NCI-H774 (cell line): Measurements from ENCODE around the gene DECR2.
"Not testable (repeated sequence)": the region's sequence is repeated elsewhere in the genome, so short reads cannot be mapped to it uniquely, and the experiment has no call there.

Source experiments
- DNase-seq: peaks from one replicate; lab custom pipeline; 2025; lab: John Stamatoyannopoulos, UW

DECR2 gene

GRCh38 chr16:401468-402348 lies at the start of gene DECR2:
Gene DECR2 (plus strand): TSS chr16:401885. CDS start chr16:401964, 79 bp downstream.
- DNase-seq = peak; percentile 68

- peak; percentile 95 for DNase-seq
These were observed 48.9 kb upstream of the DECR2 start, which contains the start of gene AXIN1 for GRCh38 chr16:352547-353403. Gene AXIN1 (minus strand): TSS chr16:352723. CDS start chr16:347025, 5,698 bp downstream.

- no peak for DNase-seq
These were observed 48.0 kb upstream of the DECR2 start for GRCh38 chr16:353404-354290.

GRCh38 chr16:354291-354881 lies 47.3 kb upstream of the DECR2 start:
- DNase-seq = no peak

GRCh38 chr16:354971-355461 lies 46.7 kb upstream of the DECR2 start:
- no peak for DNase-seq

GRCh38 chr16:356741-357140 lies 44.9 kb upstream of the DECR2 start:
- no peak for DNase-seq

GRCh38 chr16:359067-359763 lies 42.5 kb upstream of the DECR2 start:
- no peak for DNase-seq

GRCh38 chr16:359871-360697 lies 41.6 kb upstream of the DECR2 start:
- DNase-seq = no peak

GRCh38 chr16:360698-361336 lies 40.9 kb upstream of the DECR2 start:
- no peak for DNase-seq

- peak; percentile 9 for DNase-seq
These were observed 40.3 kb upstream of the DECR2 start for GRCh38 chr16:361341-361871.

- DNase-seq = peak; percentile 48
These were observed 39.6 kb upstream of the DECR2 start for GRCh38 chr16:361872-362701.

- DNase-seq = not testable (repeated sequence)
These were observed 39.0 kb upstream of the DECR2 start for GRCh38 chr16:362702-362999.

GRCh38 chr16:363110-363765 lies 38.4 kb upstream of the DECR2 start:
- no peak for DNase-seq

- no peak for DNase-seq
These were observed 37.8 kb upstream of the DECR2 start for GRCh38 chr16:363766-364490.

- no peak for DNase-seq
These were observed 36.8 kb upstream of the DECR2 start for GRCh38 chr16:364595-365491.

- no peak for DNase-seq
These were observed 35.2 kb upstream of the DECR2 start for GRCh38 chr16:366476-366875.
